SKM-1 (cell line): ENCODE results near the gene SELPLG.
"Not testable (repeated sequence)": the region's sequence is repeated elsewhere in the genome, so short reads cannot be mapped to it uniquely, and the experiment has no call there.

Source experiments
- DNase-seq: peaks from one replicate; lab custom pipeline; 2025; ENCODE audit not compliant: unreplicated experiment; lab: John Stamatoyannopoulos, UW

Gene SELPLG

GRCh38 chr12:108620236-108620879, 13.3 kb downstream of the SELPLG start:
- DNase-seq, result no peak

- DNase-seq, result no peak
These were observed 14.1 kb downstream of the SELPLG start for GRCh38 chr12:108619369-108620160.

- not testable (repeated sequence) for DNase-seq
These were observed 14.8 kb downstream of the SELPLG start for GRCh38 chr12:108618953-108619274.

- DNase-seq, result peak; percentile 25
These were observed 15.4 kb downstream of the SELPLG start for GRCh38 chr12:108618079-108618952.

- DNase-seq, result no peak
These were observed 16.5 kb downstream of the SELPLG start for GRCh38 chr12:108616941-108617858.

GRCh38 chr12:108616359-108616758, 17.3 kb downstream of the SELPLG start:
- no peak for DNase-seq

- DNase-seq, result no peak
These were observed 17.8 kb downstream of the SELPLG start for GRCh38 chr12:108615918-108616317.

- no peak for DNase-seq
These were observed 19.1 kb downstream of the SELPLG start for GRCh38 chr12:108614639-108615038.

- no peak for DNase-seq
These were observed 19.7 kb downstream of the SELPLG start for GRCh38 chr12:108614041-108614440.

- DNase-seq, result no peak
These were observed 20.1 kb downstream of the SELPLG start for GRCh38 chr12:108613548-108613947.

GRCh38 chr12:108612788-108613282, 20.9 kb downstream of the SELPLG start:
- no peak for DNase-seq

GRCh38 chr12:108611884-108612415, 21.7 kb downstream of the SELPLG start:
- no peak for DNase-seq

GRCh38 chr12:108610856-108611605, 22.7 kb downstream of the SELPLG start:
- DNase-seq, result no peak

- no peak for DNase-seq
These were observed 23.3 kb downstream of the SELPLG start for GRCh38 chr12:108610336-108610815.

GRCh38 chr12:108609537-108610335, 24.0 kb downstream of the SELPLG start:
- DNase-seq, result no peak

- DNase-seq, result no peak
These were observed 25.1 kb downstream of the SELPLG start for GRCh38 chr12:108608616-108609015.

GRCh38 chr12:108607981-108608600, 25.6 kb downstream of the SELPLG start:
- no peak for DNase-seq

GRCh38 chr12:108606492-108606891, 27.2 kb downstream of the SELPLG start:
- no peak for DNase-seq
